ENCODE measurements around the gene BIVM.

BIVM gene, protein sequence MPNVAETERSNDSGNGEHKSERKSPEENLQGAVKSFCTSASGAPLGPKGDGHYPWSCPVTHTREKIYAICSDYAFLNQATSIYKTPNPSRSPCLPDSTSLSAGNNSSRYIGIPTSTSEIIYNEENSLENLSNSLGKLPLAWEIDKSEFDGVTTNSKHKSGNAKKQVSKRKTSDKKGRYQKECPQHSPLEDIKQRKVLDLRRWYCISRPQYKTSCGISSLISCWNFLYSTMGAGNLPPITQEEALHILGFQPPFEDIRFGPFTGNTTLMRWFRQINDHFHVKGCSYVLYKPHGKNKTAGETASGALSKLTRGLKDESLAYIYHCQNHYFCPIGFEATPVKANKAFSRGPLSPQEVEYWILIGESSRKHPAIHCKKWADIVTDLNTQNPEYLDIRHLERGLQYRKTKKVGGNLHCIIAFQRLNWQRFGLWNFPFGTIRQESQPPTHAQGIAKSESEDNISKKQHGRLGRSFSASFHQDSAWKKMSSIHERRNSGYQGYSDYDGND

DNA sequence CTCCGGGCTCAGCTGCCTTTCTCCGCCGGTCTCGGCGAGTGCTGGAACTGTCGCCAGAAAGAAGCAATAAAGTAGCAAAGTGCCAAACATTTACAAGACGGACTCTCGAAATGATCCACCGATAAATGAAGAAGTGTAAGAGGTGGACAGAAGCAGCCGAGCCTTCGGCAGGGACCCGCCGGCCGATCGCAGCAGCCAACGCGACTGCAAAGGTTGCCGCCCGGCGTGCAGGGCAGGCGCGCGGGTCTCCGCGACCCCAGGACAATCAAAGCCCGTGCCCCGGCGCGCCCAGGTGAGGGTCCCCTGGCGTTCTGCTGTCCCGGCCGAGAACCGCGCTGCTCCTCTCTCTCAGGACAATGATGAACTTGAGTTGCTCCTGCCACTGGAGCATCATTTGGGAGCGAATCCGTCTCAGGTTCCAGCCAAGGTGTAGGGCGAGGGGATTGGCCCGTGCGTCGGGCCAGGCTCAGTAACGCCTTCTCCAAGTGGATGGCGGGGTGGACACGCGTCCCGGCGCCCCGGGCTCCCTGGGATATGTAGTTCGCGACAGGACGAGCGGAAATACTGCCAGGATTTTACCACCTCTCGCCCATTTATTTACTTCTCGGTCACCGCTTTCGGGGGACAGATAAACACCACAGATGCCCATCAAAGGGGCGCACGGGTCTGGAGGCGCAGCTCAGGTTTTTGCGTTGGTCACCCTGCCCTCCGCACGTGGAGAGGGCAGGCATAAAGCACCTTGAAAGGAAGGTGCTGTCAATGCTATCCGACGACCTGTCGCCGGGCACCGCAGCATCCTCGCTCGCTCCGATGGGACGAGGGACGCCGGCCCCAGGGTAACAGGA lies at the start of gene BIVM, which contains the start of gene POGLUT2:
Gene BIVM (plus strand): TSS at position 539 of the 845 bp plus-strand sequence. CDS start 8,149 bp downstream, outside the sequence.
Gene POGLUT2 (minus strand): TSS at position 396 of the 845 bp plus-strand sequence. CDS start 306 bp downstream, at position 90.
- peak within 1 kb of the TSS; percentile 86 for H3K9ac ChIP-seq (ENCODE audit: insufficient read length, low read depth)
- peak within 1 kb of the TSS; percentile 74 for H3K4me3 ChIP-seq (ENCODE audit: insufficient read length, low read depth)
- DNase-seq (ENCODE audit: low read depth, low spot score) = peak; percentile 92
- TF ChIP-seq YY1 (IDR thresholded peaks at IDR 0.05; ENCODE audit: insufficient read depth, insufficient read length) (no peak), SUZ12 (IDR thresholded peaks at IDR 0.05; ENCODE audit: extremely low read depth, insufficient read depth, insufficient read length) (no peak), ZNF274 (IDR thresholded peaks at IDR 0.05; ENCODE audit: low read depth, low read length) (no peak)
- H3K36me3 ChIP-seq (ENCODE audit: insufficient read depth, insufficient read length, low read length) = no peaks in the 10 kb centered on the region
- H3K27me3 ChIP-seq (ENCODE audit: insufficient read depth, insufficient read length) = peaks cover 36% of the 10 kb centered on the region
- no peaks in the 10 kb centered on the region for H3K9me3 ChIP-seq (ENCODE audit: insufficient read depth, low read length)
- H3K4me1 ChIP-seq (ENCODE audit: insufficient read depth, insufficient read length) = peaks cover 2% of the 10 kb centered on the region

DNA sequence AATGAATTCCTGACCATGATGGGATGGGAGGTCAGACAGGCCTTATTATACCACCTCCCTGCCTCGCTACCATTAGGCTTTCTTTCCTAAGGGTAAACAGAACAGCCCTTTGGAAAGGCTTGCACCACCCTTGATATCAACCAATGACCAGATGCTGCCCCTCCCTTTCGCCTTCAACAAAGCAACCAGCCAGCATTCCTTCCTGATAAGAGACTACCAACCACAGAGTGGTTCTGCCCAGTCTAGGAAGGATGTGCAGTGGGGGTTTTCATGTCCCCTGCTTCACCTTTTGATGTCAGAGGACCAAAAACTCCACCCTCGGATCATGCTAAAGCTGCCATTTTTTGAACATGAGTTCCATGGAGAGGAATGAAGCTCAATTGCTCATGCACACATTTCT lies 47.0 kb upstream of the BIVM start:
- no peak for DNase-seq (ENCODE audit: low read depth, low spot score)
- TF ChIP-seq SUZ12 (IDR thresholded peaks at IDR 0.05; ENCODE audit: extremely low read depth, insufficient read depth, insufficient read length) (no peak), ZNF274 (IDR thresholded peaks at IDR 0.05; ENCODE audit: low read depth, low read length) (no peak), YY1 (IDR thresholded peaks at IDR 0.05; ENCODE audit: insufficient read depth, insufficient read length) (no peak)
- H3K4me3 ChIP-seq (ENCODE audit: insufficient read length, low read depth) = no peak overlapping the region

DNA sequence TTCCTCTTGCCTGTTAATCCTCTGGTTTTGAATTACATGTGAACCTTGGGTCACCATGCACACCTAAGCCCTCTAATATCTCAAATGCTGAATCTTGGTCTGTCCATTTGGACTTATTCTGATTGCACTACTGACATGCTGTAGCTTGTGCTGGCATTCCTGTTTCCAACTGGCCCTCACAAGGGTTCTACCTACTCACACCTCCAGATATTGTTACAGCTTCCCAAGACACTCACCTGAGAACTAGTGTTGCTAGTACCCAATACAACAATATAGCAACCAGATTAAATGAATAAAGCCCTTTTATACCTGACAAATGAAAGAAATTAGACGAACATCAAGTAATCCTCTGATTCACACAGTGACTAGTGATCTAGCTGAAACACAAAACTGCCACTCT lies 41.9 kb upstream of the BIVM start:
- no peaks in the 10 kb centered on the region for H3K36me3 ChIP-seq (ENCODE audit: insufficient read depth, insufficient read length, low read length)
- H3K9me3 ChIP-seq (ENCODE audit: insufficient read depth, low read length) = no peaks in the 10 kb centered on the region
- H3K9ac ChIP-seq (ENCODE audit: insufficient read length, low read depth) = no peak overlapping the region
- H3K4me3 ChIP-seq (ENCODE audit: insufficient read length, low read depth) = no peak overlapping the region
- no peak for DNase-seq (ENCODE audit: low read depth, low spot score)
- H3K27me3 ChIP-seq (ENCODE audit: insufficient read depth, insufficient read length) = no peaks in the 10 kb centered on the region
- no peaks in the 10 kb centered on the region for H3K4me1 ChIP-seq (ENCODE audit: insufficient read depth, insufficient read length)
- TF ChIP-seq SUZ12 (IDR thresholded peaks at IDR 0.05; ENCODE audit: extremely low read depth, insufficient read depth, insufficient read length) (no peak), ZNF274 (IDR thresholded peaks at IDR 0.05; ENCODE audit: low read depth, low read length) (no peak), YY1 (IDR thresholded peaks at IDR 0.05; ENCODE audit: insufficient read depth, insufficient read length) (no peak)

More for the DNA sequence above, 47.0 kb upstream of the BIVM start:
- H3K4me1 ChIP-seq (ENCODE audit: insufficient read depth, insufficient read length) = no peaks in the 10 kb centered on the region
- no peaks in the 10 kb centered on the region for H3K9me3 ChIP-seq (ENCODE audit: insufficient read depth, low read length)
- H3K9ac ChIP-seq (ENCODE audit: insufficient read length, low read depth) = no peak overlapping the region
- H3K36me3 ChIP-seq (ENCODE audit: insufficient read depth, insufficient read length, low read length) = no peaks in the 10 kb centered on the region
- no peaks in the 10 kb centered on the region for H3K27me3 ChIP-seq (ENCODE audit: insufficient read depth, insufficient read length)

DNA sequence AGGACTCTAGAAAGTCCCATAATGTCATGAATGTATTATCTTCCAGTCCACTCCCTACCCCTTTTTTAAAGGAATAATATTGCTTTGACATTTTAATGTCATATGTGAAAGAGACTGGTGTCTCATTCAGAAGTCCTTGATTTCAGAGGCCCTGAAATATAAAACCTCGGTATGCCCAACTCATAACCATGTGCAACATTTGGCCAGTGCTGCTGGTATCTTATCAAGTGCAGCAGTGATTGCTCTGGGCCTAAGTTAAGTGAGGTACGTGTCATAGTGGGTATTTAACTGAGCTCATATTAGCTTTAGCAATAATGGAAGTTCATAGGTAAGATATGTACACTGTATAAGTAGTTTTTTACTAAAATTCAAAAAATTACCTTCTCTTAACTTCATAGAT lies 40.1 kb upstream of the BIVM start:
- DNase-seq (ENCODE audit: low read depth, low spot score) = no peak
- Histone ChIP-seq H3K4me3 (ENCODE audit: insufficient read length, low read depth) (no peak overlapping the region), H3K36me3 (ENCODE audit: insufficient read depth, insufficient read length, low read length) (no peaks in the 10 kb centered on the region), H3K9ac (ENCODE audit: insufficient read length, low read depth) (no peak overlapping the region), H3K4me1 (ENCODE audit: insufficient read depth, insufficient read length) (no peaks in the 10 kb centered on the region), H3K27me3 (ENCODE audit: insufficient read depth, insufficient read length) (no peaks in the 10 kb centered on the region), H3K9me3 (ENCODE audit: insufficient read depth, low read length) (no peaks in the 10 kb centered on the region)
- TF ChIP-seq ZNF274 (IDR thresholded peaks at IDR 0.05; ENCODE audit: low read depth, low read length) (no peak), YY1 (IDR thresholded peaks at IDR 0.05; ENCODE audit: insufficient read depth, insufficient read length) (no peak), SUZ12 (IDR thresholded peaks at IDR 0.05; ENCODE audit: extremely low read depth, insufficient read depth, insufficient read length) (no peak)

DNA sequence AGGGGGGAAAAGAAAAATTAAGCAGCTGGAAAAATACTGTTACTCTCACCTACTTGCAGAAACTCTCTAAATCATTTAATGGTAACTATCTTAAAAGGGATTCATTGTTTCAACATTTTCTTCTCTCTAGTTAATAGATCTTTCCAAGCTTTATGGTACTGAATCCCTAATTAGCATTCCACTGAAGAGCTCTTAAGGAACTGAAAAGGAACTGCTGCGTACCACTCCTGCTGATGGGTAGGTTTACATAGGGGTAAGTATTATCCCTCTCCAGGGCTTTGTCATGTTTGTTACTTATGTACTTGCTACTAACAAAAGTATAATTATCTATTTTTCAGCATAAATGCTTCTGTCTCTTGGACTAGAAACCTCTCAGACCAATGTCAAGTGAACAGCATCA lies 37.8 kb upstream of the BIVM start:
- DNase-seq (ENCODE audit: low read depth, low spot score) = no peak
- H3K4me3 ChIP-seq (ENCODE audit: insufficient read length, low read depth) = no peak overlapping the region
- H3K36me3 ChIP-seq (ENCODE audit: insufficient read depth, insufficient read length, low read length) = peaks cover 8% of the 10 kb centered on the region
- H3K27me3 ChIP-seq (ENCODE audit: insufficient read depth, insufficient read length) = no peaks in the 10 kb centered on the region
- H3K9ac ChIP-seq (ENCODE audit: insufficient read length, low read depth) = no peak overlapping the region
- TF ChIP-seq SUZ12 (IDR thresholded peaks at IDR 0.05; ENCODE audit: extremely low read depth, insufficient read depth, insufficient read length) (no peak), YY1 (IDR thresholded peaks at IDR 0.05; ENCODE audit: insufficient read depth, insufficient read length) (no peak), ZNF274 (IDR thresholded peaks at IDR 0.05; ENCODE audit: low read depth, low read length) (no peak)
- H3K4me1 ChIP-seq (ENCODE audit: insufficient read depth, insufficient read length) = no peaks in the 10 kb centered on the region
- H3K9me3 ChIP-seq (ENCODE audit: insufficient read depth, low read length) = no peaks in the 10 kb centered on the region

DNA sequence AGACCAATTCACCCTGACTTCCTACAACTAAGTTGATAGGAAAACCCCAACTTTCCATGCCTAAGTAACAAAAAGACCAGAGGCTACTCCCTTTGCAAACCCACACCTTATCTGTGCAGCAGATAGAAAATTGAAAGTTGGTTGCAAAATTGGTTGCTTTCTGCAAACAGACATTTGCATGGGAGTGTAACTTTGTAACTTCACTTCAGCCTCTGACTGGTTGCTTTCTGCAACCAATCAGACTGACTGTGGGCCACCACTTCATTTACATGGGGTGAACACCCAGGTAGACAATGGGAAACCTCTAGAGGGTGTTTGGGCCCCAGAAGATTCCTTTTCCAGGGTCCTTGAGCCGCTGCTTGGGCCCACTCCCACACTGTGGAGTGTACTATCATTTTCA lies 35.2 kb upstream of the BIVM start:
- peaks cover 21% of the 10 kb centered on the region for H3K36me3 ChIP-seq (ENCODE audit: insufficient read depth, insufficient read length, low read length)
- no peaks in the 10 kb centered on the region for H3K9me3 ChIP-seq (ENCODE audit: insufficient read depth, low read length)
- no peak overlapping the region for H3K4me3 ChIP-seq (ENCODE audit: insufficient read length, low read depth)
- no peaks in the 10 kb centered on the region for H3K27me3 ChIP-seq (ENCODE audit: insufficient read depth, insufficient read length)
- TF ChIP-seq ZNF274 (IDR thresholded peaks at IDR 0.05; ENCODE audit: low read depth, low read length) = no peak
- H3K9ac ChIP-seq (ENCODE audit: insufficient read length, low read depth) = no peak overlapping the region
- DNase-seq (ENCODE audit: low read depth, low spot score) = no peak
- no peaks in the 10 kb centered on the region for H3K4me1 ChIP-seq (ENCODE audit: insufficient read depth, insufficient read length)

DNA sequence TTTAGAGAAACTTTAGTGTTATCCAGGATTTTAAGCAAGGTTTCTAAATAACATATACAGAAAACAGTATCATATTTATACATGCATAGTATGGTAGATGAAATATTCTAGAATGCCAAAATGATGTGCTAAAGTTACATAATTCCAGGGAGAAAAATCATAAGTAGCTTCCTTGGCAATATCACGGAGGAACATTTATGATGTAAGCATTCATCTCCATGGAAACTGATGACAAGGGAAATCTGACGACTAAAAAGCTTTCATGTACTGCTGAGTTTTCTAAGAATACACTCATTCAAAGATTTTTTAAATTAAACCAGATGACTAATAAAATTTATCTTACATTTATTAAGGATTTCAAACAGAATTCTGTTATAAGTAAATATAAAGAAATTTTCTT lies 30.0 kb upstream of the BIVM start:
- Histone ChIP-seq H3K36me3 (ENCODE audit: insufficient read depth, insufficient read length, low read length) (peaks cover 33% of the 10 kb centered on the region), H3K9ac (ENCODE audit: insufficient read length, low read depth) (no peak overlapping the region), H3K27me3 (ENCODE audit: insufficient read depth, insufficient read length) (peaks cover 4% of the 10 kb centered on the region), H3K4me3 (ENCODE audit: insufficient read length, low read depth) (no peak overlapping the region), H3K9me3 (ENCODE audit: insufficient read depth, low read length) (peaks cover under 1% of the 10 kb centered on the region; the same call in 1 of the 2 replicates), H3K4me1 (ENCODE audit: insufficient read depth, insufficient read length) (peaks cover under 1% of the 10 kb centered on the region)
- DNase-seq (ENCODE audit: low read depth, low spot score) = no peak
- TF ChIP-seq YY1 (IDR thresholded peaks at IDR 0.05; ENCODE audit: insufficient read depth, insufficient read length) (no peak), ZNF274 (IDR thresholded peaks at IDR 0.05; ENCODE audit: low read depth, low read length) (no peak), SUZ12 (IDR thresholded peaks at IDR 0.05; ENCODE audit: extremely low read depth, insufficient read depth, insufficient read length) (no peak)
